Measurements from ENCODE around the gene LDLRAD4.

Gene LDLRAD4

GRCh38 chr18:13268158-13269012, 49.8 kb downstream of the LDLRAD4 start:
- DNase-seq, result peak; percentile 24

- peak; percentile 81 for DNase-seq
These were observed 50.4 kb downstream of the LDLRAD4 start for GRCh38 chr18:13269013-13269280.

- DNase-seq, result no peak
These were observed 51.0 kb downstream of the LDLRAD4 start for GRCh38 chr18:13269521-13270011.

GRCh38 chr18:13270279-13270855, 51.8 kb downstream of the LDLRAD4 start:
- no peak for DNase-seq

GRCh38 chr18:13271302-13271911, 52.8 kb downstream of the LDLRAD4 start:
- DNase-seq, result no peak

GRCh38 chr18:13272416-13272815, 53.9 kb downstream of the LDLRAD4 start:
- no peak for DNase-seq

GRCh38 chr18:13273800-13274199, 55.2 kb downstream of the LDLRAD4 start:
- DNase-seq, result no peak

GRCh38 chr18:13275075-13275474, 56.5 kb downstream of the LDLRAD4 start:
- no peak for DNase-seq

- DNase-seq, result no peak
These were observed 58.3 kb downstream of the LDLRAD4 start for GRCh38 chr18:13276530-13277520.

GRCh38 chr18:13278062-13278630, 59.6 kb downstream of the LDLRAD4 start:
- DNase-seq, result no peak

GRCh38 chr18:13279181-13280069, 60.9 kb downstream of the LDLRAD4 start:
- peak; percentile 66 for DNase-seq

GRCh38 chr18:13280070-13280795, 61.7 kb downstream of the LDLRAD4 start:
- DNase-seq, result no peak

GRCh38 chr18:13281406-13281805, 62.8 kb downstream of the LDLRAD4 start:
- DNase-seq, result no peak

- DNase-seq, result no peak
These were observed 65.2 kb downstream of the LDLRAD4 start for GRCh38 chr18:13283746-13284145.

- no peak for DNase-seq
These were observed 65.9 kb downstream of the LDLRAD4 start for GRCh38 chr18:13284330-13285027.

GRCh38 chr18:13285874-13286273, 67.3 kb downstream of the LDLRAD4 start:
- DNase-seq, result no peak

GRCh38 chr18:13286456-13287125, 68.0 kb downstream of the LDLRAD4 start:
- DNase-seq, result no peak

- no peak for DNase-seq
These were observed 68.8 kb downstream of the LDLRAD4 start for GRCh38 chr18:13287372-13287771.

GRCh38 chr18:13288509-13289133, 70.1 kb downstream of the LDLRAD4 start:
- no peak for DNase-seq

Measured in MV-4-11 (cell line).